ENCODE measurements around the gene RFX4. TPM values are rescaled to one million over a fixed set of nuclear protein-coding genes. Genes with fewer than 3 reads are reported as not detected.
"Not testable (repeated sequence)": the region's sequence is repeated elsewhere in the genome, so short reads cannot be mapped to it uniquely, and the experiment has no call there.

The RFX4 gene
- total RNA-seq, 1 experiment from 2014 or later = not detected

- Histone ChIP-seq H2AFZ (ENCODE audit: low read depth, low read length, poor library complexity, severe bottlenecking) (no peak overlapping the region), H3K79me2 (ENCODE audit: insufficient read depth, low read length) (no peaks in the 10 kb centered on the region), H3K27me3 (ENCODE audit: insufficient read depth, low read length) (no peaks in the 10 kb centered on the region), H3K36me3 (ENCODE audit: control insufficient read depth in 1 of 2, insufficient read depth in 2 of 2, low read length in 2 of 2) (no peaks in the 10 kb centered on the region), H3K4me1 (ENCODE audit: control insufficient read depth in 1 of 2, insufficient read depth in 2 of 2, low read length in 2 of 2) (peaks cover 3 to 7% of the 10 kb centered on the region in 2 experiments; a peak in 2 of 4 replicates), H3K4me2 (ENCODE audit: low read length) (no peak overlapping the region), H3K27ac (ENCODE audit: low read depth, low read length) (no peak overlapping the region), H3K9me3 (ENCODE audit: control insufficient read depth in 1 of 2, insufficient read depth in 1 of 2, low read depth in 1 of 2, low read length in 2 of 2) (no peaks in the 10 kb centered on the region), H3K4me3 (replicated peaks in 1 of 2; ENCODE audit: low read depth in 1 of 2, low read length in 2 of 2) (no peak overlapping the region), H3K9ac (ENCODE audit: low read length) (no peak overlapping the region), H4K20me1 (ENCODE audit: insufficient read depth) (no peaks in the 10 kb centered on the region), H3K9me2 (ENCODE audit: insufficient read depth) (no peaks in the 10 kb centered on the region)
- DNase-seq (ENCODE audit: low read depth, low spot score) (no peak), ATAC-seq (no peak)
- POLR2A ChIA-PET = no interaction called here
- CTCF ChIA-PET = interaction anchor here (0.9 kb wide), 1 partner anchor 9 kb away, joined by 4 read pairs; no protein-coding TSS in a partner anchor
- intact Hi-C loops (cut with micrococcal nuclease) = no loop called here
- BruUV-seq (replicated peaks) = no TSS peak
- TF ChIP-seq POLR2AphosphoS5 (IDR thresholded peaks at IDR 0.05; ENCODE audit: low read depth, low read length) (no peak), CBX3 (IDR thresholded peaks at IDR 0.05; ENCODE audit: low read depth) (no peak), ELF1 (IDR thresholded peaks at IDR 0.05; ENCODE audit: borderline replicate concordance, low read depth) (no peak)
- RAD21 ChIA-PET (ENCODE audit: low non-redundant PET in 1 of 2, low total read pairs in 2 of 2, uncharacterized antibody in 2 of 2, unreplicated experiment in 2 of 2) = no interaction called here
Observed at GRCh38 chr12:106724934-106725333, 142.1 kb downstream of the RFX4 start.

DNA sequence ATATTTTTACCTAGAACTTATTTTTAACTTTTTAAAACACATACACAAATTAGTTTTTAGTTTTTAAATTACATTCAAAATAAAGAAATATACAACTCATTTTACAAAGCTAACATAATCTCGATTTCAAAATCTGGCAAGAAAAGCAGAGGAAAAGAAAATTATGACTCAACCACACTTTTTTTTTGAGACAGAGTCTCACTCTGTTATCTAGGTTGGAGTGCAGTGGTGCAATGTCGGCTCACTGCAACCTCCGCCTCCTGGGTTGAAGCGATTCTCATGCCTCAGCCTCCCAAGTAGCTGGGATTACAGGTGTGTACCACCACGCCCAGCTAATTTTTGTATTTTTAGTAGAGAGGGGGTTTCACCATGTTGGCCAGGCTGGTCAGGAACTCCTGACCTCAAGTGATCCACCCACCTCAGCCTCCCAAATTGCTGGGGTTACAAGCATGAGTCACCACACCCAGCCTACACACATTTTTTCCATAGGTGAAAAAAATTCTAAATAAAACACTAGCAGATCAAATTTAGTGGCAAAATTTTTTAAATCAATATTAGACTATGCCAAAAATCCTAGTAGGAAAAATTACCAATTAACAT, 143.9 kb downstream of the RFX4 start:
- H3K27ac ChIP-seq (ENCODE audit: low read depth, low read length); CTCF ChIA-PET; H3K9me2 ChIP-seq (ENCODE audit: insufficient read depth); H3K9me3 ChIP-seq (ENCODE audit: control insufficient read depth in 1 of 2, insufficient read depth in 1 of 2, low read depth in 1 of 2, low read length in 2 of 2); POLR2A ChIA-PET; H3K79me2 ChIP-seq (ENCODE audit: insufficient read depth, low read length); H3K4me3 ChIP-seq (replicated peaks in 1 of 2; ENCODE audit: low read depth in 1 of 2, low read length in 2 of 2); H3K4me2 ChIP-seq (ENCODE audit: low read length); H3K9ac ChIP-seq (ENCODE audit: low read length); H2AFZ ChIP-seq (ENCODE audit: low read depth, low read length, poor library complexity, severe bottlenecking); H3K27me3 ChIP-seq (ENCODE audit: insufficient read depth, low read length); intact Hi-C loops (cut with micrococcal nuclease); H3K4me1 ChIP-seq (ENCODE audit: control insufficient read depth in 1 of 2, insufficient read depth in 2 of 2, low read length in 2 of 2); ATAC-seq; RAD21 ChIA-PET (ENCODE audit: low non-redundant PET in 1 of 2, low total read pairs in 2 of 2, uncharacterized antibody in 2 of 2, unreplicated experiment in 2 of 2); H3K36me3 ChIP-seq (ENCODE audit: control insufficient read depth in 1 of 2, insufficient read depth in 2 of 2, low read length in 2 of 2); H4K20me1 ChIP-seq (ENCODE audit: insufficient read depth); BruUV-seq (replicated peaks); DNase-seq (ENCODE audit: low read depth, low spot score): not testable (repeated sequence)
- TF ChIP-seq JUND (IDR thresholded peaks at IDR 0.05) (0 out of 2 replicates have a peak, but pooled peaks have one; percentile 28), FOSL1 (IDR thresholded peaks at IDR 0.05; ENCODE audit: low read depth) (peak; percentile 37)

All from HCT116 (cell line).